HG02973 (cell line): ENCODE measurements around the gene PAX8.
"Not testable (repeated sequence)": the region's sequence is repeated elsewhere in the genome, so short reads cannot be mapped to it uniquely, and the experiment has no call there.

ENCODE experiments used
- ATAC-seq: cut with Tn5 transposase; IDR thresholded peaks from one replicate; pipeline ENCODE4 v1.9.1; 2021; ENCODE audit warnings: moderate library complexity; ENCODE audit not compliant: unreplicated experiment

PAX8 gene

GRCh38 chr2:113278742-113279139 is at the start of gene PAX8:
TSS of gene PAX8 (minus strand) at chr2:113278921. CDS start at chr2:113278394, 527 bp downstream.
- no peak for ATAC-seq

- no peak for ATAC-seq
Observed at GRCh38 chr2:113328043-113328442, 49.3 kb upstream of the PAX8 start.

GRCh38 chr2:113325161-113325731 is 46.5 kb upstream of the PAX8 start:
- ATAC-seq = not testable (repeated sequence)

- ATAC-seq = no peak
Observed at GRCh38 chr2:113324684-113325160, 46.0 kb upstream of the PAX8 start.

- not testable (repeated sequence) for ATAC-seq
Observed at GRCh38 chr2:113323129-113323528, 44.4 kb upstream of the PAX8 start.

- ATAC-seq = not testable (repeated sequence)
Observed at GRCh38 chr2:113320106-113320505, 41.4 kb upstream of the PAX8 start.

GRCh38 chr2:113318941-113319340 is 40.2 kb upstream of the PAX8 start:
- not testable (repeated sequence) for ATAC-seq

- ATAC-seq = no peak
Observed at GRCh38 chr2:113316085-113316484, 37.4 kb upstream of the PAX8 start.

- ATAC-seq = not testable (repeated sequence)
Observed at GRCh38 chr2:113314663-113315062, 35.9 kb upstream of the PAX8 start.

- ATAC-seq = not testable (repeated sequence)
Observed at GRCh38 chr2:113314176-113314575, 35.5 kb upstream of the PAX8 start.

GRCh38 chr2:113311781-113312180 is 33.1 kb upstream of the PAX8 start:
- ATAC-seq = not testable (repeated sequence)

GRCh38 chr2:113311191-113311590 is 32.5 kb upstream of the PAX8 start:
- ATAC-seq = not testable (repeated sequence)

- no peak for ATAC-seq
Observed at GRCh38 chr2:113309655-113310387, 31.1 kb upstream of the PAX8 start.

- ATAC-seq = not testable (repeated sequence)
Observed at GRCh38 chr2:113308784-113309183, 30.1 kb upstream of the PAX8 start.

GRCh38 chr2:113306207-113306606 is 27.5 kb upstream of the PAX8 start:
- ATAC-seq = not testable (repeated sequence)

GRCh38 chr2:113305749-113306148 is 27.0 kb upstream of the PAX8 start:
- not testable (repeated sequence) for ATAC-seq

- no peak for ATAC-seq
Observed at GRCh38 chr2:113305146-113305545, 26.4 kb upstream of the PAX8 start.

- ATAC-seq = no peak
Observed at GRCh38 chr2:113304702-113305101, 26.0 kb upstream of the PAX8 start.

- not testable (repeated sequence) for ATAC-seq
Observed at GRCh38 chr2:113302216-113302980, 23.7 kb upstream of the PAX8 start.

- no peak for ATAC-seq
Observed at GRCh38 chr2:113300281-113300680, 21.6 kb upstream of the PAX8 start.

- ATAC-seq = no peak
Observed at GRCh38 chr2:113298176-113298575, 19.5 kb upstream of the PAX8 start.

- not testable (repeated sequence) for ATAC-seq
Observed at GRCh38 chr2:113297590-113297989, 18.9 kb upstream of the PAX8 start.
